OCI-LY7 (cell line): ENCODE data around the gene RNF182. TPM values are rescaled to one million over a fixed set of nuclear protein-coding genes. Genes with fewer than 3 reads are reported as not detected.

Source experiments
- BruUV-seq: library from RNA; stranded (reverse); fragments of 400-500 nt; replicated peaks from 2 replicates; lab custom pipeline; 2021; lab: Mats Ljungman, UMichigan
- CTCF ChIA-PET: fragments of 300-600 bp; sonication (Branson Sonifier 250); formaldehyde crosslinking; loops from one replicate; lab custom pipeline; 2022; ENCODE audit warnings: antibody characterized with exemption; ENCODE audit not compliant: unreplicated experiment; lab: Charles Lee
- POLR2A ChIA-PET: fragments of 300-600 bp; sonication (Branson Sonifier 250); formaldehyde crosslinking; loops from one replicate; lab custom pipeline; 2022; ENCODE audit warnings: antibody characterized with exemption; lab: Charles Lee
- DNase-seq: peaks from one replicate; pipeline ENCODE4 v3.0.0-alpha.2; 2015; ENCODE audit warnings: low spot score
- H2AFZ ChIP-seq: fragments of 200-600 bp; sonication (generic), shearing (Covaris generic); 2 replicates; pipeline ENCODE4 v1.6.1; 2014; ENCODE audit warnings: mild to moderate bottlenecking, antibody characterized with exemption, low read length, moderate library complexity
- H3K27ac ChIP-seq: fragments of 200-600 bp; sonication (generic); 2 replicates; pipeline ENCODE4 v1.5.1; 2014; ENCODE audit warnings: mixed run types, low read depth, mild to moderate bottlenecking, moderate library complexity, low read length, inconsistent platforms; ENCODE audit not compliant: poor library complexity, severe bottlenecking
- H3K36me3 ChIP-seq: fragments of 200-600 bp; sonication (generic); 2 replicates; pipeline ENCODE4 v1.6.1; 2014; ENCODE audit warnings: mild to moderate bottlenecking, antibody characterized with exemption, low read length, moderate library complexity, mixed read lengths; ENCODE audit not compliant: insufficient read depth
- H3K4me1 ChIP-seq: fragments of 200-600 bp; sonication (generic); 2 replicates; pipeline ENCODE4 v1.5.1; 2014; ENCODE audit warnings: mild to moderate bottlenecking, low read length; ENCODE audit not compliant: insufficient read depth, poor library complexity, severe bottlenecking
- H3K4me2 ChIP-seq: fragments of 200-600 bp; sonication (generic); 2 replicates; pipeline ENCODE4 v1.6.1; 2014; ENCODE audit warnings: mild to moderate bottlenecking, low read length
- H3K4me3 ChIP-seq: fragments of 200-600 bp; sonication (generic); 2 replicates; pipeline ENCODE4 v1.5.1; 2014; ENCODE audit warnings: mild to moderate bottlenecking, low read depth, low read length; ENCODE audit not compliant: poor library complexity, severe bottlenecking
- H3K79me2 ChIP-seq: fragments of 200-600 bp; sonication (generic); 2 replicates; pipeline ENCODE4 v1.6.1; 2016; ENCODE audit warnings: low read depth, mild to moderate bottlenecking, low read length, moderate library complexity, mixed read lengths; ENCODE audit not compliant: insufficient read depth
- H3K9me2 ChIP-seq: fragments of 200-600 bp; sonication (generic); 2 replicates; pipeline ENCODE4 v1.6.1; 2016; ENCODE audit warnings: mild to moderate bottlenecking, low read length, mixed read lengths; ENCODE audit not compliant: insufficient read depth
- H3K9me3 ChIP-seq: fragments of 200-600 bp; sonication (generic); 2 replicates; pipeline ENCODE4 v1.6.1; 2014; ENCODE audit warnings: mild to moderate bottlenecking, mixed run types, low read length, mixed read lengths
- H4K20me1 ChIP-seq: fragments of 200-600 bp; sonication (generic); 2 replicates; pipeline ENCODE4 v1.6.1; 2014; ENCODE audit warnings: mild to moderate bottlenecking, antibody characterized with exemption, low read length, moderate library complexity, mixed read lengths; ENCODE audit not compliant: insufficient read depth
- EZH2phosphoT487 ChIP-seq: fragments of 200-600 bp; sonication (generic); IDR thresholded peaks from 2 replicates; pipeline ENCODE4 v1.6.1; 2018; ENCODE audit warnings: low read depth, borderline replicate concordance, mild to moderate bottlenecking, mixed run types, antibody characterized with exemption, low read length, moderate library complexity, mixed read lengths
- intact Hi-C: fragments of 100-400 bp; cut with micrococcal nuclease; formaldehyde crosslinking; loops from one replicate; pipeline ENCODE4 v1.10.0; 2022; ENCODE audit not compliant: unreplicated experiment
- total RNA-seq, 2 experiments: library from RNA; depleted of rRNA in 1 of 2; stranded (reverse); fragments of >200 nt in 1 of 2; shearing (Covaris generic) in 1 of 2; gene quantifications; 2 replicates each; pipeline ENCODE4 v1.2.3, GENCODE V29; 2014 to 2022
- TF ChIP-seq, protein P1 (sequence below): fragments of 200-600 bp; sonication (generic); conservative IDR thresholded peaks from 2 replicates; pipeline ENCODE4 v1.5.1; 2014; ENCODE audit warnings: mild to moderate bottlenecking, antibody characterized with exemption, low read length, moderate library complexity, mixed read lengths

RNF182 gene
- total RNA-seq, 2 experiments from 2014 or later: not detected

DNA sequence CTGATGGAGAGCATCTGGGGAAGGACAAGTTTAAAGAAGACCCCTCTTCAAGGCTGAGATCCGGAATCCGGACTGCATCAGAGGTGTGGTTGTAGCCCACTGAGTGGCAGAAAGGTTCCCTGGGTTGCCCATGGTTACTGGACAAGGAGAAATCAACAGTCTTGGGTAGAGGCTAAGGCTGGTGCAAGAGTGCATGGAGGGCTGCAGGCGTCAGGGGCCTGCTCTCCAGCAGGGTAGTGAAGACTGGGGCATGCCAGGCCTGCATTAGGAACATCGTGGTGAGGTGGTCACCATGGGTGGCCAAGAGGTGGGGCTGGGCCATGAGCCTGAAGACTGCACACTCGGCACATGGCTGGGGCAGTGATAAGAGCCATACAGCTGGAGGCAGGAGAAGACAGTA, 91.2 kb downstream of the RNF182 start:
- TF ChIP-seq, protein P1, sequence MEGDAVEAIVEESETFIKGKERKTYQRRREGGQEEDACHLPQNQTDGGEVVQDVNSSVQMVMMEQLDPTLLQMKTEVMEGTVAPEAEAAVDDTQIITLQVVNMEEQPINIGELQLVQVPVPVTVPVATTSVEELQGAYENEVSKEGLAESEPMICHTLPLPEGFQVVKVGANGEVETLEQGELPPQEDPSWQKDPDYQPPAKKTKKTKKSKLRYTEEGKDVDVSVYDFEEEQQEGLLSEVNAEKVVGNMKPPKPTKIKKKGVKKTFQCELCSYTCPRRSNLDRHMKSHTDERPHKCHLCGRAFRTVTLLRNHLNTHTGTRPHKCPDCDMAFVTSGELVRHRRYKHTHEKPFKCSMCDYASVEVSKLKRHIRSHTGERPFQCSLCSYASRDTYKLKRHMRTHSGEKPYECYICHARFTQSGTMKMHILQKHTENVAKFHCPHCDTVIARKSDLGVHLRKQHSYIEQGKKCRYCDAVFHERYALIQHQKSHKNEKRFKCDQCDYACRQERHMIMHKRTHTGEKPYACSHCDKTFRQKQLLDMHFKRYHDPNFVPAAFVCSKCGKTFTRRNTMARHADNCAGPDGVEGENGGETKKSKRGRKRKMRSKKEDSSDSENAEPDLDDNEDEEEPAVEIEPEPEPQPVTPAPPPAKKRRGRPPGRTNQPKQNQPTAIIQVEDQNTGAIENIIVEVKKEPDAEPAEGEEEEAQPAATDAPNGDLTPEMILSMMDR: no peak
- no peak for TF ChIP-seq EZH2phosphoT487
- POLR2A ChIA-PET: interaction anchor here (0.6 to 0.7 kb wide), 2 partner anchors 10 to 104 kb away, joined by 3 to 5 read pairs; no protein-coding TSS in a partner anchor
- Histone ChIP-seq H3K27ac (no peak overlapping the region), H3K4me2 (no peak overlapping the region), H2AFZ (no peak overlapping the region), H3K4me3 (no peak overlapping the region), H3K79me2 (no peaks in the 10 kb centered on the region), H3K9me3 (no peaks in the 10 kb centered on the region), H4K20me1 (no peaks in the 10 kb centered on the region), H3K4me1 (no peaks in the 10 kb centered on the region), H3K9me2 (no peaks in the 10 kb centered on the region), H3K36me3 (no peaks in the 10 kb centered on the region)
- CTCF ChIA-PET: no interaction called here
- intact Hi-C loops: no loop called here
- no TSS peak for BruUV-seq
- no peak for DNase-seq

DNA sequence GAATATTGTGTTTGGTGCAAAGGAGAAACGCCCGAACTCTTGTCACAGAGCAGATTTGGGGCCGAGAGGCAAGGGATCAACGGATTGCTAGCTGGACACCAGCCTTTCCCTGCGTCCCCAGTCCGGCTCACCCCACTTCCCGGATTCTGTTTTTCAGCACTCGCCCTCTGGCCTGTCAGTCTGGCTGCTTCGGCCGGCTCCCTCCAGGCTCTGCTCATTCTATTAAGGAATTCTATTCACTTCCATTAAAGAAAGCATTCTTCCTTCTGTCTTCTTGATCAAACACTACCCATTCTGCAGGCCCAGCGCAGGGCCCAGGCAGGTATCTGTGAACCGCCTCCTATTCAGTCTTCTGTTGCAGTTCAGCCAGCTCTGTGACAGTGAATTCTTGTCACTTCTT, 91.7 kb downstream of the RNF182 start:
- Histone ChIP-seq H4K20me1 (no peaks in the 10 kb centered on the region), H3K4me3 (no peak overlapping the region), H3K27ac (no peak overlapping the region), H3K9me2 (no peaks in the 10 kb centered on the region), H3K9me3 (no peaks in the 10 kb centered on the region), H3K79me2 (no peaks in the 10 kb centered on the region), H2AFZ (no peak overlapping the region), H3K36me3 (no peaks in the 10 kb centered on the region), H3K4me2 (no peak overlapping the region), H3K4me1 (no peaks in the 10 kb centered on the region)
- DNase-seq: no peak
- TF ChIP-seq EZH2phosphoT487: no peak
- no TSS peak for BruUV-seq
- ChIA-PET POLR2A (interaction anchor here (0.6 kb wide), 1 partner anchor 104 kb away, joined by 5 read pairs; no protein-coding TSS in a partner anchor), CTCF (no interaction called here)
- intact Hi-C loops: no loop called here

DNA sequence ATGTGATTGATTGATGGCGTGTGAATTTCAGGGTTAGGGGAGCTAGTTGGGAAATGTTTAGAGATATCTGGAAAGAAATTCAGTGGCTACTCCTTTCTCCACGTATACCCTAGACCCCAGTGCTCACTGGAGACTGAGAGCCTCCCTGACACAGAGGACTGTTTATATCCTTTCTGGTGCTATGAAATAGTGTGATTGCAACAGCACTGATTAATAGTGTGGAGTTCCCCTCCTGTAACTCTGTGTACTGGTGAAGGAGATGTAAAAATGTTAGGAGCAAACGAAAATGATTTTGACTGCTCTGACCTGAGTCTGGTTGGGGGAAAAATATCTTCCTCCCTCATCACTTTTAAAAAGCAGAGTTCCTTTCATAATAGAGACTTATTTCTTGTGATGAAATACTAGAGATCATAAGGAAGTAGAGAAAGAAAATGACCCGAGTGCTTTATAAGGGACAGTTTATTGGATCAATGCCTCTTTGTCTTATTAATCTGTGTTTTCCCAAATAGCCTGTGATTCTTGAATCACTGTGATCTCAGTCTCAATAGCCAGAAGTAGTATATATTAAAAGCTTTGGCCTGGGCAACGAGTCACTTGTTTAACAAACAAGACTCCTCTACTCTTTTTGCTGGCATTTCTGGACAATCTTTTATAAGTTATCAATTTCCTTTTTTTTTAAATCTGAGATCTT, 92.3 kb downstream of the RNF182 start:
- no peak for DNase-seq
- H2AFZ ChIP-seq: no peak overlapping the region
- no peaks in the 10 kb centered on the region for H3K9me3 ChIP-seq
- ChIA-PET CTCF (no interaction called here), POLR2A (no interaction called here)
- BruUV-seq: no TSS peak
- no peaks in the 10 kb centered on the region for H4K20me1 ChIP-seq
- H3K4me3 ChIP-seq: no peak overlapping the region
- no peak overlapping the region for H3K27ac ChIP-seq
- no peaks in the 10 kb centered on the region for H3K9me2 ChIP-seq
- no peak overlapping the region for H3K4me2 ChIP-seq
- TF ChIP-seq, protein P1: no peak
- TF ChIP-seq EZH2phosphoT487: no peak
- no peaks in the 10 kb centered on the region for H3K4me1 ChIP-seq
- intact Hi-C loops: no loop called here
- H3K79me2 ChIP-seq: no peaks in the 10 kb centered on the region
- no peaks in the 10 kb centered on the region for H3K36me3 ChIP-seq
